H9 (cell line): Measurements from ENCODE around the gene SEMA4C. TPM values are rescaled to one million over a fixed set of nuclear protein-coding genes. Genes with fewer than 3 reads are reported as not detected.

Source experiments
- DNase-seq: peaks from one replicate; pipeline ENCODE4 v3.0.0-alpha.2; 2017
- H2AFZ ChIP-seq: one replicate; pipeline ENCODE4 v1.6.1; 2013; ENCODE audit warnings: mild to moderate bottlenecking, low read length, control low read depth, moderate library complexity
- H2AK5ac ChIP-seq: 2 replicates; pipeline ENCODE4 v1.6.1; 2013; ENCODE audit warnings: low read length, control low read depth, mixed read lengths; ENCODE audit not compliant: insufficient read length
- H2BK120ac ChIP-seq: one replicate; pipeline ENCODE4 v1.6.1; 2013; ENCODE audit warnings: low read depth, mild to moderate bottlenecking, low read length, control low read depth, inconsistent platforms; ENCODE audit not compliant: poor library complexity, severe bottlenecking
- H2BK12ac ChIP-seq: 2 replicates; pipeline ENCODE4 v1.6.1; 2013; ENCODE audit warnings: low read length, control low read depth, mixed read lengths, low read depth; ENCODE audit not compliant: insufficient read length
- H2BK15ac ChIP-seq: 2 replicates; pipeline ENCODE4 v1.6.1; 2013; ENCODE audit warnings: low read depth, low read length, control low read depth
- H2BK20ac ChIP-seq: one replicate; pipeline ENCODE4 v1.6.1; 2013; ENCODE audit warnings: low read depth, mild to moderate bottlenecking, low read length, control low read depth, inconsistent platforms; ENCODE audit not compliant: poor library complexity, severe bottlenecking
- H2BK5ac ChIP-seq: 2 replicates; pipeline ENCODE4 v1.6.1; 2013; ENCODE audit warnings: low read length, control low read depth, mixed read lengths; ENCODE audit not compliant: insufficient read length
- H3K14ac ChIP-seq: 2 replicates; pipeline ENCODE4 v1.6.1; 2013; ENCODE audit warnings: low read length, control low read depth; ENCODE audit not compliant: insufficient read depth
- H3K18ac ChIP-seq: 2 replicates; pipeline ENCODE4 v1.6.1; 2013; ENCODE audit warnings: low read depth, mild to moderate bottlenecking, mixed read lengths, low read length, control low read depth; ENCODE audit not compliant: insufficient read length
- H3K23ac ChIP-seq: 2 replicates; pipeline ENCODE4 v1.6.1; 2013; ENCODE audit warnings: low read length, control low read depth, mixed read lengths, low read depth; ENCODE audit not compliant: insufficient read length
- H3K23me2 ChIP-seq: 2 replicates; pipeline ENCODE4 v1.6.1; 2013; ENCODE audit warnings: low read depth, mild to moderate bottlenecking, mixed read lengths, low read length, control low read depth; ENCODE audit not compliant: insufficient read length, poor library complexity, severe bottlenecking
- H3K27ac ChIP-seq: 2 replicates; pipeline ENCODE4 v1.5.1; 2013; ENCODE audit warnings: low read length, control low read depth, mixed read lengths, low read depth; ENCODE audit not compliant: insufficient read length
- H3K27me3 ChIP-seq: 2 replicates; pipeline ENCODE4 v1.6.1; 2013; ENCODE audit warnings: low read length, control low read depth, inconsistent platforms; ENCODE audit not compliant: insufficient read depth
- H3K4ac ChIP-seq: 2 replicates; pipeline ENCODE4 v1.6.1; 2013; ENCODE audit warnings: low read depth, mild to moderate bottlenecking, control low read depth, inconsistent platforms, low read length, moderate library complexity
- H3K4me1 ChIP-seq: 2 replicates; pipeline ENCODE4 v1.6.1; 2013; ENCODE audit warnings: low read length, control low read depth, inconsistent platforms; ENCODE audit not compliant: insufficient read depth
- H3K4me2 ChIP-seq: 2 replicates; pipeline ENCODE4 v1.6.1; 2013; ENCODE audit warnings: low read length, control low read depth, mixed read lengths; ENCODE audit not compliant: insufficient read length, insufficient read depth
- H3K56ac ChIP-seq: 2 replicates; pipeline ENCODE4 v1.6.1; 2013; ENCODE audit warnings: low read depth, mild to moderate bottlenecking, mixed read lengths, low read length, control low read depth; ENCODE audit not compliant: insufficient read length
- H3K79me1 ChIP-seq: 2 replicates; pipeline ENCODE4 v1.6.1; 2013; ENCODE audit warnings: low read depth, mild to moderate bottlenecking, moderate library complexity, low read length, control low read depth, inconsistent platforms; ENCODE audit not compliant: insufficient read depth, poor library complexity, severe bottlenecking
- H3K79me2 ChIP-seq: 2 replicates; pipeline ENCODE4 v1.6.1; 2013; ENCODE audit warnings: low read length, control low read depth, inconsistent platforms; ENCODE audit not compliant: insufficient read depth
- H3K9ac ChIP-seq: 2 replicates; pipeline ENCODE4 v1.6.1; 2013; ENCODE audit warnings: low read length, control low read depth, mixed read lengths; ENCODE audit not compliant: insufficient read length; ENCODE audit errors: extremely low read depth
- H3K9me3 ChIP-seq: one replicate; pipeline ENCODE4 v1.6.1; 2013; ENCODE audit warnings: low read depth, low read length, inconsistent platforms; ENCODE audit not compliant: control insufficient read depth
- H3T11ph ChIP-seq: one replicate; pipeline ENCODE4 v1.6.1; 2013; ENCODE audit warnings: mild to moderate bottlenecking, low read length, control low read depth, inconsistent platforms
- H4K20me1 ChIP-seq: one replicate; pipeline ENCODE4 v1.6.1; 2013; ENCODE audit not compliant: control insufficient read depth, insufficient read length, insufficient read depth
- H4K5ac ChIP-seq: 2 replicates; pipeline ENCODE4 v1.6.1; 2013; ENCODE audit warnings: low read depth, mild to moderate bottlenecking, mixed read lengths, low read length, control low read depth; ENCODE audit not compliant: insufficient read length
- H4K8ac ChIP-seq: replicated peaks from 2 replicates; pipeline ENCODE4 v1.6.1; 2013; ENCODE audit warnings: low read length, control low read depth, mixed read lengths, low read depth; ENCODE audit not compliant: insufficient read length
- H4K91ac ChIP-seq: 2 replicates; pipeline ENCODE4 v1.6.1; 2013; ENCODE audit warnings: low read depth, mild to moderate bottlenecking, moderate library complexity, mixed read lengths, low read length, control low read depth; ENCODE audit not compliant: insufficient read length
- H3K27ac Mint-ChIP-seq, 3 experiments: 2 replicates in 2 of 3; 3 replicates in 1 of 3; pipeline ENCODE4 v1.8.0; 2020 to 2021; ENCODE audit warnings: mixed read lengths in 3 of 3, mild to moderate bottlenecking in 1 of 3, moderate library complexity in 1 of 3
- H3K27me3 Mint-ChIP-seq: 2 replicates; pipeline ENCODE4 v1.8.0; 2021; ENCODE audit warnings: low read depth, mild to moderate bottlenecking, moderate library complexity, mixed read lengths
- H3K36me3 Mint-ChIP-seq, 3 experiments: 2 replicates in 2 of 3; 3 replicates in 1 of 3; pipeline ENCODE4 v1.8.0; 2020 to 2021; ENCODE audit warnings: low read depth in 3 of 3, mixed read lengths in 3 of 3; ENCODE audit not compliant: insufficient read depth in 1 of 3
- H3K4me1 Mint-ChIP-seq, 2 experiments: 2 replicates each; pipeline ENCODE4 v1.8.0; 2020; ENCODE audit warnings: mixed read lengths in 2 of 2
- H3K4me3 Mint-ChIP-seq, 2 experiments: 2 replicates in 1 of 2; 3 replicates in 1 of 2; pipeline ENCODE4 v1.8.0; 2020 to 2021; ENCODE audit warnings: mild to moderate bottlenecking in 2 of 2, mixed read lengths in 2 of 2, moderate library complexity in 1 of 2
- H3K9me3 Mint-ChIP-seq, 2 experiments: 2 replicates in 1 of 2; 3 replicates in 1 of 2; pipeline ENCODE4 v1.8.0; 2020; ENCODE audit warnings: mild to moderate bottlenecking in 2 of 2, mixed read lengths in 2 of 2, moderate library complexity in 1 of 2
- WGBS: extraction: QIAGEN DNeasy Blood & Tissue Kit; methylation state at CpG from one replicate; pipeline ENCODE4 v1.1.7; 2013; ENCODE audit warnings: missing lambda C conversion rate, low lambda C conversion rate, mixed read lengths; ENCODE audit not compliant: insufficient read length; ENCODE audit errors: extremely low coverage; 5-methylcytosine and 5-hydroxymethylcytosine counted together
- total RNA-seq: library from RNA; stranded (reverse); gene quantifications from 2 replicates; pipeline ENCODE4 v1.2.1, GENCODE V29; 2021
- TF ChIP-seq, protein P1 (sequence below): fragments of 200-600 bp; sonication (generic); conservative IDR thresholded peaks from 3 replicates; pipeline ENCODE4 v1.8.0; 2021; ENCODE audit warnings: antibody characterized with exemption, mild to moderate bottlenecking

SEMA4C gene
- total RNA-seq, 1 experiment from 2014 or later, result 81.6 TPM

DNA sequence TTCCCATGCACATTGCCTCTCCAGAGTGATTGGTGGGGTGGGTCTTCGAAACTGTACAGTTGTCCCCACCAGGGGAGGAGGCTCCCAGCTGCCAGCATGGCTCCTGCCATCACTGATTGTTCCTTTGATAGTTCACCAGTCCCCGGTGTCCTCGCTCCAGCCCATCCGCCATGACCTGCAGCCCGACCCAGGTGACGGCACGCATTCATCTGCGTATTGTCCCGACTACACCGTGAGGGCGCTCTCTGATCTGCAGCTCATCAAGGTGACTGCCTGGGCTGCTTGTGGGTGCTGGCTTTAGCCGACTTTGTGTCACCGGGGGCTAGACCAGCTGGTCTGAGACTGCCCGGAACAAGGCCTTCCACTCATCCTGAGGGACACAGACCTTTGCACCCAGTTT, 41.4 kb downstream of the SEMA4C start:
- TF ChIP-seq, protein P1, sequence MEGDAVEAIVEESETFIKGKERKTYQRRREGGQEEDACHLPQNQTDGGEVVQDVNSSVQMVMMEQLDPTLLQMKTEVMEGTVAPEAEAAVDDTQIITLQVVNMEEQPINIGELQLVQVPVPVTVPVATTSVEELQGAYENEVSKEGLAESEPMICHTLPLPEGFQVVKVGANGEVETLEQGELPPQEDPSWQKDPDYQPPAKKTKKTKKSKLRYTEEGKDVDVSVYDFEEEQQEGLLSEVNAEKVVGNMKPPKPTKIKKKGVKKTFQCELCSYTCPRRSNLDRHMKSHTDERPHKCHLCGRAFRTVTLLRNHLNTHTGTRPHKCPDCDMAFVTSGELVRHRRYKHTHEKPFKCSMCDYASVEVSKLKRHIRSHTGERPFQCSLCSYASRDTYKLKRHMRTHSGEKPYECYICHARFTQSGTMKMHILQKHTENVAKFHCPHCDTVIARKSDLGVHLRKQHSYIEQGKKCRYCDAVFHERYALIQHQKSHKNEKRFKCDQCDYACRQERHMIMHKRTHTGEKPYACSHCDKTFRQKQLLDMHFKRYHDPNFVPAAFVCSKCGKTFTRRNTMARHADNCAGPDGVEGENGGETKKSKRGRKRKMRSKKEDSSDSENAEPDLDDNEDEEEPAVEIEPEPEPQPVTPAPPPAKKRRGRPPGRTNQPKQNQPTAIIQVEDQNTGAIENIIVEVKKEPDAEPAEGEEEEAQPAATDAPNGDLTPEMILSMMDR, result no peak
- no peak overlapping the region for H3K14ac ChIP-seq
- no peak overlapping the region for H3K4ac ChIP-seq
- no peak overlapping the region for H2BK120ac ChIP-seq
- no peaks in the 10 kb centered on the region for H3K4me1 ChIP-seq
- H2BK5ac ChIP-seq, result no peak overlapping the region
- Mint-ChIP-seq H3K9me3 (no peaks in the 10 kb centered on the region), H3K4me3 (no peak overlapping the region), H3K36me3 (peaks cover 37 to 78% (median 66%) of the 10 kb centered on the region in 3 experiments), H3K4me1 (peaks cover 18 to 20% of the 10 kb centered on the region in 2 experiments), H3K27ac (no peak overlapping the region; a peak in 2 of 7 replicates), H3K27me3 (no peaks in the 10 kb centered on the region)
- no peak overlapping the region for H4K8ac ChIP-seq
- no peak overlapping the region for H2AFZ ChIP-seq
- no peak for DNase-seq
- no peak overlapping the region for H3K4me2 ChIP-seq
- H3K79me2 ChIP-seq, result no peaks in the 10 kb centered on the region
- H2BK12ac ChIP-seq, result no peak overlapping the region
- WGBS, result no CpG with 5 or more reads among the region's 14 CpGs
- no peak overlapping the region for H2BK20ac ChIP-seq
- H4K5ac ChIP-seq, result no peak overlapping the region
- no peak overlapping the region for H3K56ac ChIP-seq
- no peaks in the 10 kb centered on the region for H3K9me3 ChIP-seq
- H3K9ac ChIP-seq, result no peak overlapping the region
- no peak overlapping the region for H2AK5ac ChIP-seq
- H3K79me1 ChIP-seq, result peaks cover 4% of the 10 kb centered on the region
- H2BK15ac ChIP-seq, result no peak overlapping the region
- no peaks in the 10 kb centered on the region for H3K23me2 ChIP-seq
- no peaks in the 10 kb centered on the region for H3K27me3 ChIP-seq
- no peak overlapping the region for H3K27ac ChIP-seq
- H4K20me1 ChIP-seq, result no peaks in the 10 kb centered on the region
- no peak overlapping the region for H4K91ac ChIP-seq
- H3T11ph ChIP-seq, result no peak overlapping the region
- H3K23ac ChIP-seq, result no peak overlapping the region
- H3K18ac ChIP-seq, result no peak overlapping the region
